CD4-positive, alpha-beta memory T cell (primary cell): Measurements from ENCODE around the gene SPPL3. TPM values are rescaled to one million over a fixed set of nuclear protein-coding genes. Genes with fewer than 3 reads are reported as not detected.

Experiments used
- CTCF ChIA-PET: fragments of 350-600 bp; sonication (Branson Sonifier 250); formaldehyde crosslinking; loops from one replicate; lab custom pipeline; 2021; ENCODE audit warnings: inconsistent platforms; ENCODE audit not compliant: partially characterized antibody; lab: Charles Lee
- POLR2A ChIA-PET: fragments of 350-600 bp; sonication (Branson Sonifier 250); formaldehyde crosslinking; loops from one replicate; lab custom pipeline; 2021; ENCODE audit not compliant: partially characterized antibody; lab: Charles Lee
- DNase-seq, 5 donors: peaks; one replicate each; pipeline versions ENCODE4 v3.0.0 to v3.0.0-alpha.2; 2020 to 2022; ENCODE audit warnings: mixed read lengths in 1 of 5
- H3K27ac ChIP-seq: one replicate; pipeline ENCODE4 v1.7.0; 2013; ENCODE audit warnings: low read depth, low read length
- H3K27me3 ChIP-seq: 2 replicates; pipeline ENCODE4 v1.7.0; 2013; ENCODE audit warnings: mild to moderate bottlenecking, low read length, moderate library complexity; ENCODE audit not compliant: insufficient read depth
- H3K36me3 ChIP-seq: 2 replicates; pipeline ENCODE4 v1.7.0; 2013; ENCODE audit warnings: mild to moderate bottlenecking, low read length, moderate library complexity; ENCODE audit not compliant: insufficient read depth
- H3K4me1 ChIP-seq: 2 replicates; pipeline ENCODE4 v1.7.0; 2013; ENCODE audit warnings: mild to moderate bottlenecking, low read length, moderate library complexity; ENCODE audit not compliant: insufficient read depth
- H3K4me3 ChIP-seq, 2 donors: one replicate each; pipeline ENCODE4 v1.7.0; 2013; ENCODE audit warnings: low read length in 2 of 2, mild to moderate bottlenecking in 1 of 2
- H3K9me3 ChIP-seq, 2 donors: one replicate each; pipeline ENCODE4 v1.7.0; 2013; ENCODE audit warnings: low read length in 2 of 2, control low read depth in 1 of 2; ENCODE audit not compliant: control insufficient read depth in 1 of 2
- H3K27ac Mint-ChIP-seq, 7 donors: one replicate each; pipeline ENCODE4 v1.8.0; 2020 to 2021; ENCODE audit warnings: mixed read lengths in 7 of 7, mild to moderate bottlenecking in 6 of 7, inconsistent platforms in 3 of 7, moderate library complexity in 3 of 7
- H3K27me3 Mint-ChIP-seq, 2 donors: one replicate each; pipeline ENCODE4 v1.8.0; 2020 to 2021; ENCODE audit warnings: mixed read lengths in 2 of 2
- H3K36me3 Mint-ChIP-seq, 2 donors: one replicate each; pipeline ENCODE4 v1.8.0; 2020 to 2021; ENCODE audit warnings: mixed read lengths in 2 of 2, inconsistent platforms in 1 of 2, mild to moderate bottlenecking in 1 of 2
- H3K4me1 Mint-ChIP-seq, 4 donors: one replicate each; pipeline ENCODE4 v1.8.0; 2020 to 2021; ENCODE audit warnings: mixed read lengths in 4 of 4, mild to moderate bottlenecking in 1 of 4
- H3K4me3 Mint-ChIP-seq, 8 donors: one replicate each; pipeline ENCODE4 v1.8.0; 2020 to 2021; ENCODE audit warnings: mixed read lengths in 8 of 8, mild to moderate bottlenecking in 7 of 8, moderate library complexity in 6 of 8, inconsistent platforms in 3 of 8
- H3K9me3 Mint-ChIP-seq, 8 donors: one replicate each; pipeline ENCODE4 v1.8.0; 2020 to 2021; ENCODE audit warnings: mixed read lengths in 8 of 8, mild to moderate bottlenecking in 5 of 8, inconsistent platforms in 3 of 8, moderate library complexity in 1 of 8
- intact Hi-C: fragments of 100-400 bp; cut with micrococcal nuclease; formaldehyde crosslinking; loops from one replicate; pipeline ENCODE4 v1.15.1; 2023
- polyA plus RNA-seq, 2 donors: library from polyadenylated mRNA; unstranded; fragments of 300-500 nt; fragmentation: Illumina TruSeq; gene quantifications; one replicate each; pipeline ENCODE4 v1.2.3, GENCODE V29; 2021
- total RNA-seq, 2 experiments: library from RNA; stranded (reverse); gene quantifications; one replicate each; pipeline ENCODE4 v1.2.3, GENCODE V29; 2021

Gene SPPL3
- total and polyA plus RNA-seq, 4 experiments from 2014 or later, result 7.4 to 49.4 (median 44.8) TPM

DNA sequence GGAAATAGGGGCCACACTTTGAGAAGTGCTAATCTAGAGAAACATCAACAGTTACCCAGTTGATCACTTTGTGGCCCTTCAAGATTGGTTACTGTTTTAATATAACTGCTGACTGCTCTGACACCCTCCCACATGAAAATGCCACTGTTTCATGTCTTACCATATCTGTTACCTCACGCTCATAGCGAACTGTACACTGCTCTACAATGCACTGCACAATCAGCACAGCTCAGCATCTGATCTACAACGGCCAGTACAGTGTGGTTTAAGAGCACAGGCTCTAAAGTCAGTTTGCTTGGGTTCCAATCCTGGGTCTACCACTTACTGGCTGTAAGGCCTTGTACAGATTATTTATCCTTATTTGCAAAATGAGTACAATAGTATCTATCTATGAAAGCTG is 39.1 kb downstream of the SPPL3 start:
- peaks cover 5 to 12% of the 10 kb centered on the region in 2 donors for H3K36me3 Mint-ChIP-seq
- H3K27me3 Mint-ChIP-seq, result no peaks in the 10 kb centered on the region
- H3K27me3 ChIP-seq, result no peaks in the 10 kb centered on the region
- H3K4me3 Mint-ChIP-seq, result no peak overlapping the region
- H3K27ac Mint-ChIP-seq, result peak overlapping the region in 1 of 7 donors; percentile 18
- no peak for DNase-seq
- H3K9me3 Mint-ChIP-seq, result no peaks in the 10 kb centered on the region
- H3K9me3 ChIP-seq, result no peaks in the 10 kb centered on the region
- ChIA-PET CTCF (interaction anchor here (1.0 kb wide), 1 partner anchor 8 kb away, joined by 3 read pairs; no protein-coding TSS in a partner anchor), POLR2A (no interaction called here)
- intact Hi-C loops, result no loop called here
- no peaks in the 10 kb centered on the region for H3K4me1 ChIP-seq
- peaks cover 18 to 56% (median 36%) of the 10 kb centered on the region in 4 donors for H3K4me1 Mint-ChIP-seq
- H3K27ac ChIP-seq, result no peak overlapping the region
- no peaks in the 10 kb centered on the region for H3K36me3 ChIP-seq
- no peak overlapping the region for H3K4me3 ChIP-seq

GRCh38 chr12:120862664-120863063 is 41.5 kb downstream of the SPPL3 start:
- Histone ChIP-seq H3K4me3 (no peak overlapping the region), H3K36me3 (no peaks in the 10 kb centered on the region), H3K27me3 (no peaks in the 10 kb centered on the region), H3K27ac (no peak overlapping the region), H3K9me3 (peaks cover 0 to 4% of the 10 kb centered on the region in 2 donors), H3K4me1 (peaks cover under 1% of the 10 kb centered on the region)
- ChIA-PET POLR2A (interaction anchor here (0.6 to 1.4 kb wide), 2 partner anchors 11 to 53 kb away, joined by 3 read pairs; no protein-coding TSS in a partner anchor), CTCF (no interaction called here)
- Mint-ChIP-seq H3K36me3 (peaks cover 9 to 25% of the 10 kb centered on the region in 2 donors), H3K4me3 (no peak overlapping the region), H3K4me1 (peaks cover 19 to 57% (median 35%) of the 10 kb centered on the region in 4 donors), H3K9me3 (peaks cover 0 to 13% (median 4%) of the 10 kb centered on the region in 8 donors), H3K27me3 (no peaks in the 10 kb centered on the region), H3K27ac (peak overlapping the region in 1 of 7 donors; percentile 18)
- no peak for DNase-seq
- intact Hi-C loops, result no loop called here

GRCh38 chr12:120861074-120861795 is 42.9 kb downstream of the SPPL3 start:
- ChIA-PET POLR2A (no interaction called here), CTCF (no interaction called here)
- Mint-ChIP-seq H3K27me3 (no peaks in the 10 kb centered on the region), H3K36me3 (peaks cover 16 to 29% of the 10 kb centered on the region in 2 donors), H3K9me3 (peaks cover 0 to 16% (median 5%) of the 10 kb centered on the region in 8 donors), H3K4me1 (peaks cover 30 to 70% (median 43%) of the 10 kb centered on the region in 4 donors), H3K4me3 (no peak overlapping the region), H3K27ac (peak overlapping the region in 5 of 7 donors; percentile 4 to 54 (median 23))
- no peak for DNase-seq
- Histone ChIP-seq H3K27ac (no peak overlapping the region), H3K27me3 (no peaks in the 10 kb centered on the region), H3K9me3 (peaks cover 0 to 4% of the 10 kb centered on the region in 2 donors), H3K4me1 (peaks cover 15% of the 10 kb centered on the region), H3K4me3 (no peak overlapping the region), H3K36me3 (no peaks in the 10 kb centered on the region)
- intact Hi-C loops, result no loop called here

GRCh38 chr12:120858306-120859088 is 45.7 kb downstream of the SPPL3 start:
- no peaks in the 10 kb centered on the region for H3K36me3 ChIP-seq
- peaks cover 41% of the 10 kb centered on the region for H3K4me1 ChIP-seq
- Mint-ChIP-seq H3K36me3 (peaks cover 14 to 29% of the 10 kb centered on the region in 2 donors), H3K27ac (no peak overlapping the region), H3K9me3 (peaks cover 0 to 16% (median 5%) of the 10 kb centered on the region in 8 donors), H3K27me3 (no peaks in the 10 kb centered on the region), H3K4me3 (no peak overlapping the region), H3K4me1 (peaks cover 35 to 72% (median 51%) of the 10 kb centered on the region in 4 donors)
- peaks cover 0 to 4% of the 10 kb centered on the region in 2 donors for H3K9me3 ChIP-seq
- CTCF ChIA-PET, result no interaction called here
- H3K27me3 ChIP-seq, result no peaks in the 10 kb centered on the region
- H3K4me3 ChIP-seq, result no peak overlapping the region
- no peak for DNase-seq
- intact Hi-C loops, result loop anchor here (10.0 kb wide), 1 partner anchor 236 kb away; no protein-coding TSS in a partner anchor
- POLR2A ChIA-PET, result no interaction called here
- H3K27ac ChIP-seq, result no peak overlapping the region

GRCh38 chr12:120856980-120857379 is 47.2 kb downstream of the SPPL3 start:
- H3K27me3 ChIP-seq, result no peaks in the 10 kb centered on the region
- peaks cover 0 to 4% of the 10 kb centered on the region in 2 donors for H3K9me3 ChIP-seq
- ChIA-PET POLR2A (no interaction called here), CTCF (interaction anchor here (0.7 to 1.5 kb wide), 12 partner anchors 8 to 203 kb away, joined by 3 to 20 read pairs (median 4); partner anchors contain the start of gene SPPL3)
- no peak overlapping the region for H3K4me3 ChIP-seq
- H3K27ac ChIP-seq, result no peak overlapping the region
- H3K27ac Mint-ChIP-seq, result peak overlapping the region in 6 of 7 donors; percentile 28 to 86 (median 54)
- H3K4me3 Mint-ChIP-seq, result peak overlapping the region in 7 of 8 donors; percentile 25 to 76 (median 53)
- H3K27me3 Mint-ChIP-seq, result no peaks in the 10 kb centered on the region
- intact Hi-C loops, result loop anchor here (1.0 to 10.0 kb wide), 2 partner anchors 114 to 238 kb away; no protein-coding TSS in a partner anchor
- DNase-seq, result peak in 3 of 5 donors; percentile 15 to 25 (median 18)
- H3K9me3 Mint-ChIP-seq, result peaks cover 0 to 16% (median 5%) of the 10 kb centered on the region in 8 donors
- H3K36me3 Mint-ChIP-seq, result peaks cover 14 to 29% of the 10 kb centered on the region in 2 donors
- H3K4me1 Mint-ChIP-seq, result peaks cover 36 to 70% (median 51%) of the 10 kb centered on the region in 4 donors
- H3K4me1 ChIP-seq, result peaks cover 48% of the 10 kb centered on the region
- no peaks in the 10 kb centered on the region for H3K36me3 ChIP-seq

GRCh38 chr12:120855823-120856588 is 48.2 kb downstream of the SPPL3 start:
- H3K27me3 ChIP-seq, result no peaks in the 10 kb centered on the region
- DNase-seq, result peak in 1 of 5 donors; percentile 13
- ChIA-PET POLR2A (no interaction called here), CTCF (interaction anchor here (0.8 to 1.5 kb wide), 9 partner anchors 10 to 204 kb away, joined by 3 to 20 read pairs (median 4); no protein-coding TSS in a partner anchor)
- H3K4me3 ChIP-seq, result no peak overlapping the region
- no peaks in the 10 kb centered on the region for H3K36me3 ChIP-seq
- Mint-ChIP-seq H3K4me3 (peak overlapping the region in 6 of 8 donors; percentile 27 to 76 (median 48)), H3K27ac (peak overlapping the region in 1 of 7 donors; percentile 55), H3K36me3 (peaks cover 14 to 21% of the 10 kb centered on the region in 2 donors), H3K9me3 (peaks cover 0 to 16% (median 5%) of the 10 kb centered on the region in 8 donors), H3K27me3 (no peaks in the 10 kb centered on the region), H3K4me1 (peaks cover 41 to 72% (median 53%) of the 10 kb centered on the region in 4 donors)
- no peak overlapping the region for H3K27ac ChIP-seq
- peaks cover 0 to 4% of the 10 kb centered on the region in 2 donors for H3K9me3 ChIP-seq
- peaks cover 57% of the 10 kb centered on the region for H3K4me1 ChIP-seq
- intact Hi-C loops, result loop anchor here (10.0 kb wide), 1 partner anchor 239 kb away; no protein-coding TSS in a partner anchor
